ENCODE results near the gene NRXN3.

NRXN3 gene

GRCh38 chr14:79665556-79665955 lies 1495.4 kb downstream of the NRXN3 start:
- no peak for DNase-seq

GRCh38 chr14:79668951-79669350 lies 1498.8 kb downstream of the NRXN3 start:
- no peak for DNase-seq

GRCh38 chr14:79670811-79671210 lies 1500.6 kb downstream of the NRXN3 start:
- DNase-seq = no peak

GRCh38 chr14:79680087-79680486 lies 1509.9 kb downstream of the NRXN3 start:
- DNase-seq = no peak

GRCh38 chr14:79686196-79686595 lies 1516.0 kb downstream of the NRXN3 start:
- DNase-seq = no peak

GRCh38 chr14:79690960-79691359 lies 1520.8 kb downstream of the NRXN3 start:
- no peak for DNase-seq

- DNase-seq = no peak
Observed at GRCh38 chr14:79693935-79694334, 1523.8 kb downstream of the NRXN3 start.

GRCh38 chr14:79695307-79695706 lies 1525.1 kb downstream of the NRXN3 start:
- DNase-seq = no peak

GRCh38 chr14:79698298-79698711 lies 1528.1 kb downstream of the NRXN3 start:
- DNase-seq = no peak

GRCh38 chr14:79699206-79699605 lies 1529.0 kb downstream of the NRXN3 start:
- DNase-seq = no peak

GRCh38 chr14:79701371-79701770 lies 1531.2 kb downstream of the NRXN3 start:
- DNase-seq = no peak

- DNase-seq = no peak
Observed at GRCh38 chr14:79702197-79702596, 1532.0 kb downstream of the NRXN3 start.

- no peak for DNase-seq
Observed at GRCh38 chr14:79703209-79703608, 1533.0 kb downstream of the NRXN3 start.

GRCh38 chr14:79704041-79704807 lies 1534.1 kb downstream of the NRXN3 start:
- no peak for DNase-seq

- DNase-seq = no peak
Observed at GRCh38 chr14:79705126-79705894, 1535.1 kb downstream of the NRXN3 start.

- no peak for DNase-seq
Observed at GRCh38 chr14:79706382-79706781, 1536.2 kb downstream of the NRXN3 start.

- no peak for DNase-seq
Observed at GRCh38 chr14:79708426-79709388, 1538.5 kb downstream of the NRXN3 start.

GRCh38 chr14:79709573-79709972 lies 1539.4 kb downstream of the NRXN3 start:
- no peak for DNase-seq

GRCh38 chr14:79712302-79712950 lies 1542.3 kb downstream of the NRXN3 start:
- DNase-seq = no peak

- no peak for DNase-seq
Observed at GRCh38 chr14:79721399-79722084, 1551.4 kb downstream of the NRXN3 start.

GRCh38 chr14:79724934-79725717 lies 1555.0 kb downstream of the NRXN3 start:
- DNase-seq = no peak
